H1 (cell line): Measurements from ENCODE around the gene KRT4. TPM values are rescaled to one million over a fixed set of nuclear protein-coding genes. Genes with fewer than 3 reads are reported as not detected.

ENCODE experiments used
- CTCF ChIA-PET: fragments of 300-600 bp; sonication (Branson Sonifier 250); formaldehyde crosslinking; loops from one replicate; lab custom pipeline; 2021; ENCODE audit not compliant: partially characterized antibody; lab: Charles Lee
- POLR2A ChIA-PET: fragments of 300-600 bp; sonication (Branson Sonifier 250); formaldehyde crosslinking; loops from one replicate; lab custom pipeline; 2021; ENCODE audit warnings: inconsistent platforms; ENCODE audit not compliant: partially characterized antibody; lab: Charles Lee
- DNase-seq, 2 experiments: peaks; one replicate each; pipeline versions ENCODE4 v3.0.0 to v3.0.0-alpha.2; 2010 to 2022; ENCODE audit warnings: low spot score in 2 of 2, low read depth in 1 of 2, mixed read lengths in 1 of 2
- FAIRE-seq: peaks from 2 replicates; lab custom pipeline; 2011; peaks lifted over from hg19 to GRCh38; lab: Jason Lieb, UNC
- H2AFZ ChIP-seq: 2 replicates; pipeline ENCODE4 v1.8.1; 2012; ENCODE audit warnings: low read length, inconsistent platforms
- H2AK5ac ChIP-seq: 2 replicates; pipeline ENCODE4 v1.6.1; 2013; ENCODE audit warnings: low read depth, low read length
- H2BK120ac ChIP-seq: replicated peaks from 2 replicates; pipeline ENCODE3; 2013; ENCODE audit warnings: low read depth, low read length, inconsistent platforms
- H2BK12ac ChIP-seq: 2 replicates; pipeline ENCODE4 v1.6.1; 2013; ENCODE audit warnings: low read depth, low read length
- H2BK15ac ChIP-seq: 2 replicates; pipeline ENCODE4 v1.6.1; 2013; ENCODE audit warnings: low read length
- H2BK20ac ChIP-seq: 2 replicates; pipeline ENCODE4 v1.6.1; 2013; ENCODE audit warnings: low read length
- H2BK5ac ChIP-seq: 2 replicates; pipeline ENCODE4 v1.6.1; 2013; ENCODE audit warnings: low read depth, low read length
- H3K14ac ChIP-seq: 2 replicates; pipeline ENCODE4 v1.6.1; 2013; ENCODE audit warnings: inconsistent platforms; ENCODE audit not compliant: insufficient read length
- H3K18ac ChIP-seq: 2 replicates; pipeline ENCODE4 v1.6.1; 2013; ENCODE audit warnings: low read length; ENCODE audit errors: extremely low read depth
- H3K23ac ChIP-seq: 2 replicates; pipeline ENCODE4 v1.6.1; 2013; ENCODE audit warnings: inconsistent platforms; ENCODE audit not compliant: insufficient read length
- H3K23me2 ChIP-seq: 2 replicates; pipeline ENCODE4 v1.6.1; 2013; ENCODE audit warnings: low read depth, low read length
- H3K27ac ChIP-seq: 2 replicates; pipeline ENCODE4 v1.6.1; 2011; ENCODE audit warnings: low read depth, low read length, inconsistent platforms
- H3K27me3 ChIP-seq, 4 experiments: replicated peaks in 1 of 4; 1 replicate in 1 of 4; 2 replicates in 3 of 4; pipeline versions ENCODE4 v1.6.1 to v1.8.1; 2011 to 2013; ENCODE audit warnings: low read length in 3 of 4, mild to moderate bottlenecking in 3 of 4, inconsistent platforms in 2 of 4, mixed read lengths in 2 of 4, moderate library complexity in 1 of 4; ENCODE audit not compliant: control insufficient read depth in 3 of 4, insufficient read depth in 3 of 4; ENCODE audit errors: extremely low read depth in 1 of 4
- H3K36me3 ChIP-seq, 4 experiments: 2 replicates each; pipeline versions ENCODE4 v1.6.1 to v1.8.1; 2011 to 2013; ENCODE audit warnings: mild to moderate bottlenecking in 4 of 4, low read length in 3 of 4, moderate library complexity in 2 of 4, control low read depth in 1 of 4, inconsistent platforms in 1 of 4; ENCODE audit not compliant: insufficient read depth in 4 of 4, control insufficient read depth in 2 of 4
- H3K4ac ChIP-seq: replicated peaks from 2 replicates; pipeline ENCODE3; 2013; ENCODE audit warnings: low read length, low read depth, mixed read lengths, inconsistent platforms; ENCODE audit not compliant: insufficient read length
- H3K4me1 ChIP-seq, 4 experiments: replicated peaks in 1 of 4; 1 replicate in 1 of 4; 2 replicates in 3 of 4; pipeline versions ENCODE4 v1.6.1 to v1.8.1; 2011 to 2013; ENCODE audit warnings: low read length in 3 of 4, inconsistent platforms in 2 of 4, mixed read lengths in 1 of 4; ENCODE audit not compliant: insufficient read depth in 4 of 4, control insufficient read depth in 3 of 4
- H3K4me2 ChIP-seq, 2 experiments: 2 replicates each; pipeline versions ENCODE4 v1.6.1 to v1.8.1; 2011 to 2013; ENCODE audit warnings: low read depth in 2 of 2, low read length in 2 of 2, control low read depth in 1 of 2, inconsistent platforms in 1 of 2, mild to moderate bottlenecking in 1 of 2; ENCODE audit not compliant: insufficient read depth in 1 of 2
- H3K4me3 ChIP-seq, 4 experiments: fragments of 200-600, 300-600 bp in 1 of 4; sonication (generic), shearing (Covaris generic), sonication (Bioruptor Twin) in 1 of 4; 2 replicates each; pipeline versions ENCODE4 v1.5.1 to v1.8.1; 2011 to 2016; ENCODE audit warnings: low read length in 4 of 4, low read depth in 3 of 4, control low read depth in 2 of 4, inconsistent platforms in 2 of 4, mild to moderate bottlenecking in 2 of 4, mixed read lengths in 1 of 4, moderate library complexity in 1 of 4; ENCODE audit not compliant: insufficient read depth in 2 of 4; ENCODE audit errors: extremely low read depth in 1 of 4
- H3K56ac ChIP-seq: replicated peaks from 2 replicates; pipeline ENCODE3; 2013; ENCODE audit warnings: low read depth, mild to moderate bottlenecking, mixed read lengths, low read length, inconsistent platforms; ENCODE audit not compliant: insufficient read length
- H3K79me1 ChIP-seq: 2 replicates; pipeline ENCODE4 v1.6.1; 2013; ENCODE audit warnings: low read depth, low read length, control low read depth
- H3K79me2 ChIP-seq, 2 experiments: 2 replicates each; pipeline versions ENCODE4 v1.6.1 to v1.8.1; 2012 to 2013; ENCODE audit warnings: low read length in 2 of 2, mild to moderate bottlenecking in 2 of 2, inconsistent platforms in 1 of 2; ENCODE audit not compliant: insufficient read depth in 2 of 2, control insufficient read depth in 1 of 2
- H3K9ac ChIP-seq, 4 experiments: replicated peaks in 1 of 4; 1 replicate in 1 of 4; 2 replicates in 3 of 4; pipeline versions ENCODE4 v1.6.1 to v1.8.1; 2011 to 2013; ENCODE audit warnings: low read depth in 3 of 4, low read length in 3 of 4, control low read depth in 2 of 4, mild to moderate bottlenecking in 2 of 4, moderate library complexity in 2 of 4, inconsistent platforms in 1 of 4; ENCODE audit errors: extremely low read depth in 1 of 4
- H3K9me3 ChIP-seq, 2 experiments: 2 replicates each; pipeline versions ENCODE4 v1.6.1 to v1.8.1; 2012 to 2013; ENCODE audit warnings: mild to moderate bottlenecking in 2 of 2, moderate library complexity in 2 of 2, control low read depth in 1 of 2, inconsistent platforms in 1 of 2, low read depth in 1 of 2, low read length in 1 of 2, mixed read lengths in 1 of 2; ENCODE audit not compliant: insufficient read depth in 2 of 2
- H4K20me1 ChIP-seq, 2 experiments: replicated peaks in 1 of 2; 2 replicates each; pipeline versions ENCODE3 to v1.8.1; 2011 to 2013; ENCODE audit warnings: inconsistent platforms in 2 of 2, low read length in 2 of 2, mild to moderate bottlenecking in 1 of 2; ENCODE audit not compliant: insufficient read depth in 2 of 2, control insufficient read depth in 1 of 2
- H4K5ac ChIP-seq: 2 replicates; pipeline ENCODE4 v1.6.1; 2013; ENCODE audit warnings: low read length, low read depth, mixed read lengths, inconsistent platforms; ENCODE audit not compliant: insufficient read length
- H4K8ac ChIP-seq: 2 replicates; pipeline ENCODE4 v1.8.0; 2013; ENCODE audit warnings: mild to moderate bottlenecking, moderate library complexity, low read length, inconsistent platforms; ENCODE audit not compliant: insufficient read depth; ENCODE audit errors: extremely low read depth
- H4K91ac ChIP-seq: replicated peaks from 2 replicates; pipeline ENCODE3; 2013; ENCODE audit warnings: low read length, mixed read lengths, inconsistent platforms; ENCODE audit not compliant: insufficient read length
- JUN ChIP-seq: IDR thresholded peaks from 2 replicates; pipeline ENCODE4 v1.6.1; 2011; ENCODE audit warnings: low read depth, mild to moderate bottlenecking, improper control_type of control experiment, low read length
- KDM5A ChIP-seq: fragments of 200-600 bp; IDR thresholded peaks from 2 replicates; pipeline ENCODE4 v1.7.1; 2012; ENCODE audit warnings: mild to moderate bottlenecking, low read length, inconsistent platforms, mixed read lengths
- MAFK ChIP-seq: IDR thresholded peaks from 2 replicates; pipeline ENCODE4 v1.6.1; 2012; ENCODE audit warnings: low read depth, mild to moderate bottlenecking, improper control_type of control experiment, low read length
- RXRA ChIP-seq: IDR thresholded peaks from 2 replicates; pipeline ENCODE4 v1.6.1; 2011; ENCODE audit warnings: low read depth, mild to moderate bottlenecking, low read length, moderate library complexity; ENCODE audit not compliant: insufficient read depth
- YY1 ChIP-seq: IDR thresholded peaks from 2 replicates; pipeline ENCODE4 v1.6.1; 2011; ENCODE audit warnings: low read depth, mild to moderate bottlenecking, low read length
- WGBS, 2 experiments: shearing (Covaris generic) in 1 of 2; methylation state at CpG; one replicate each; pipeline versions ENCODE4 v1.1.6 to v1.1.7; 2013 to 2015; ENCODE audit warnings: low lambda C conversion rate in 2 of 2, mixed read lengths in 2 of 2, inconsistent platforms in 1 of 2, low coverage in 1 of 2, missing lambda C conversion rate in 1 of 2; ENCODE audit not compliant: insufficient replicate concordance in 2 of 2, insufficient coverage in 1 of 2, insufficient read length in 1 of 2; ENCODE audit errors: extremely low coverage in 1 of 2, missing lambda C conversion rate in 1 of 2; 5-methylcytosine and 5-hydroxymethylcytosine counted together
- polyA plus RNA-seq, 7 experiments: library from polyadenylated mRNA; depleted of rRNA in 3 of 7; stranded (reverse) in 5 of 7; unstranded in 2 of 7; fragments of >200 nt in 5 of 7; fragments of 200-250 nt in 2 of 7; gene quantifications; 1 replicate in 5 of 7; 2 replicates in 1 of 7; 4 replicates in 1 of 7; pipeline versions ENCODE4 v1.2.1 to v1.2.3, GENCODE V29; 2011 to 2013; ENCODE audit warnings: missing spikeins in 2 of 7, mixed read lengths in 2 of 7
- total RNA-seq: library from RNA; stranded (reverse); fragmentation: NEBNext Ultra II Directional; extraction: Animal tissue kit (Norgen Biotek cat#: 25700); gene quantifications from 2 replicates; pipeline ENCODE4 v1.2.1, GENCODE V29; 2021
- TF ChIP-seq, protein P1 (sequence below): IDR thresholded peaks from 2 replicates; pipeline ENCODE4 v1.6.1; 2011; ENCODE audit warnings: low read depth, mild to moderate bottlenecking, low read length; ENCODE audit not compliant: insufficient read depth

The KRT4 gene
- total and polyA plus RNA-seq, 2 of the 8 experiments (the other 6 are each of a cell fraction or from before 2014, with no cell fraction given) = not detected

DNA sequence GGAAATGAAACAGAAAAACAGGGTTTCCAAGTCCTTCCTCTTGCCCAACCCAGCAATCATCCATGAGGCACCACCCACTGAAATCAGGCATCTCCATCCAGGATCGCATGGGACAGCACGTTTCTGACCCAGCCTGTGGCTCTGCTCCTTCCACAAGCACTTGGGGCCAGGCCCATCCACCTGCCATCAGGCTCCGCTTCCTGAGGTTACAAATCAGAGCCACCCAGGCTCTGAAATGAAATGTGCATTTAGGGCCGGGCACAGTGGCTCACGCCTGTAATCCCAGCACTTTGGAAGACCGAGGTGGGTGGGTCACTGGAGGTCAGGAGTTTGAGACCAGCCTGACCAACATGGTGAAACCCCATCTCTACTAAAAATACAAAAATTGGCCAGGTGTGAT lies 35.6 kb upstream of the KRT4 start:
- H2AK5ac ChIP-seq = no peak overlapping the region
- no peak overlapping the region for H3K4me3 ChIP-seq
- H3K9me3 ChIP-seq = no peaks in the 10 kb centered on the region
- no peaks in the 10 kb centered on the region for H3K79me1 ChIP-seq
- H3K4me1 ChIP-seq = no peaks in the 10 kb centered on the region
- no peak overlapping the region for H4K5ac ChIP-seq
- no peaks in the 10 kb centered on the region for H3K23me2 ChIP-seq
- 86% methylated on average over 6 of the region's 6 CpGs; no CpG with 5 or more reads in 1 of the 2 experiments for WGBS, 2 experiments
- no peaks in the 10 kb centered on the region for H3K79me2 ChIP-seq
- H3K18ac ChIP-seq = no peak overlapping the region
- no peak overlapping the region for H4K91ac ChIP-seq
- DNase-seq = no peak
- no peak overlapping the region for H3K4ac ChIP-seq
- no peak overlapping the region for H3K9ac ChIP-seq
- no peaks in the 10 kb centered on the region; a peak in 1 of 7 replicates for H3K27me3 ChIP-seq
- no peak overlapping the region for H2BK15ac ChIP-seq
- no peak overlapping the region for H3K4me2 ChIP-seq
- no peak overlapping the region for H4K8ac ChIP-seq
- H2BK5ac ChIP-seq = no peak overlapping the region
- no peak overlapping the region for H2AFZ ChIP-seq
- no peak overlapping the region for H3K56ac ChIP-seq
- H3K27ac ChIP-seq = no peak overlapping the region
- no peaks in the 10 kb centered on the region for H4K20me1 ChIP-seq
- no peak overlapping the region for H3K14ac ChIP-seq
- no peaks in the 10 kb centered on the region for H3K36me3 ChIP-seq
- CTCF ChIA-PET = interaction anchor here (0.9 kb wide), 1 partner anchor 477 kb away, joined by 4 read pairs; no protein-coding TSS in a partner anchor
- no peak overlapping the region for H2BK20ac ChIP-seq
- H2BK120ac ChIP-seq = no peak overlapping the region
- no peak overlapping the region for H2BK12ac ChIP-seq
- TF ChIP-seq RXRA (no peak), MAFK (no peak), KDM5A (no peak), YY1 (no peak), JUN (no peak)
- TF ChIP-seq, protein P1, sequence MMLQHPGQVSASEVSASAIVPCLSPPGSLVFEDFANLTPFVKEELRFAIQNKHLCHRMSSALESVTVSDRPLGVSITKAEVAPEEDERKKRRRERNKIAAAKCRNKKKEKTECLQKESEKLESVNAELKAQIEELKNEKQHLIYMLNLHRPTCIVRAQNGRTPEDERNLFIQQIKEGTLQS = no peak
- TF ChIP-seq, all 59 proteins: peak for 0
- no peak for FAIRE-seq
- H3K23ac ChIP-seq = no peak overlapping the region
- POLR2A ChIA-PET = no interaction called here
